Activated T-cell treated with anti-CD3 and anti-CD28 coated beads, Interleukin-2, amount 50 U/mL, for 48 hours (primary cell): Measurements from ENCODE around the gene SIGLEC10.
"Not testable (repeated sequence)": the region's sequence is repeated elsewhere in the genome, so short reads cannot be mapped to it uniquely, and the experiment has no call there.

Experiments used
- DNase-seq, 2 experiments: peaks; one replicate each; pipeline ENCODE4 v3.0.0-alpha.2; 2020

SIGLEC10 gene, protein sequence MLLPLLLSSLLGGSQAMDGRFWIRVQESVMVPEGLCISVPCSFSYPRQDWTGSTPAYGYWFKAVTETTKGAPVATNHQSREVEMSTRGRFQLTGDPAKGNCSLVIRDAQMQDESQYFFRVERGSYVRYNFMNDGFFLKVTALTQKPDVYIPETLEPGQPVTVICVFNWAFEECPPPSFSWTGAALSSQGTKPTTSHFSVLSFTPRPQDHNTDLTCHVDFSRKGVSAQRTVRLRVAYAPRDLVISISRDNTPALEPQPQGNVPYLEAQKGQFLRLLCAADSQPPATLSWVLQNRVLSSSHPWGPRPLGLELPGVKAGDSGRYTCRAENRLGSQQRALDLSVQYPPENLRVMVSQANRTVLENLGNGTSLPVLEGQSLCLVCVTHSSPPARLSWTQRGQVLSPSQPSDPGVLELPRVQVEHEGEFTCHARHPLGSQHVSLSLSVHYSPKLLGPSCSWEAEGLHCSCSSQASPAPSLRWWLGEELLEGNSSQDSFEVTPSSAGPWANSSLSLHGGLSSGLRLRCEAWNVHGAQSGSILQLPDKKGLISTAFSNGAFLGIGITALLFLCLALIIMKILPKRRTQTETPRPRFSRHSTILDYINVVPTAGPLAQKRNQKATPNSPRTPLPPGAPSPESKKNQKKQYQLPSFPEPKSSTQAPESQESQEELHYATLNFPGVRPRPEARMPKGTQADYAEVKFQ

DNA sequence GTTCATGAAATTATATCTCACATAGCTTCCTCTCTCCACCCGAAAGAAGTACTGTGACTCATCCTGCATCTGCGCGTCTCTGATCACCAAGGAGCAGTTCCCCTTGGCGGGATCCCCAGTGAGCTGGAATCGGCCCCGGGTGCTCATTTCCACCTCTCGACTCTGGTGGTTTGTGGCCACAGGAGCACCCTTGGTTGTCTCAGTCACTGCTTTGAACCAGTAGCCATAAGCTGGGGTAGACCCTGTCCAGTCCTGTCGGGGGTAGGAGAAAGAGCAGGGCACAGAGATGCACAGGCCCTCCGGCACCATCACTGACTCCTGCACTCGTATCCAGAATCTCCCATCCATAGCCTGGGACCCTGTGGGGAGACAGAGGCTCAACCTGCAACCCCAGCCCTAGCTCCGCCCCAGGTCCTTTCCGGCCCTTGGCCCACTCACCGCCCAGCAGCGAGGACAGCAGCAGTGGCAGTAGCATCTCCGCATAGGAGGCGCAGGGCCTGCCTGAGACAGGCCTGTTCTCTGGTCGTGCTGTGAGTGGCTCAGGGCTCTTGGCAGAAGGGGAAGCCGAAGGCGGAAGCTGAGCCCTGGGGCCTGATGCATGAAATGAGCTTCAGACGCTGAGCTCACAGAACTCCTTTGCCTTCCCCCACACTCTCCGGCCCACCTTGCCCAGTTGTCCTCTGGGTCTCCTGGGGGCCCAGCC is at the start of gene SIGLEC10:
Gene SIGLEC10 (minus strand): TSS at position 536 of the 703 bp plus-strand sequence. CDS start 61 bp downstream, at position 475.
- DNase-seq, result peak; percentile 73 to 76

DNA sequence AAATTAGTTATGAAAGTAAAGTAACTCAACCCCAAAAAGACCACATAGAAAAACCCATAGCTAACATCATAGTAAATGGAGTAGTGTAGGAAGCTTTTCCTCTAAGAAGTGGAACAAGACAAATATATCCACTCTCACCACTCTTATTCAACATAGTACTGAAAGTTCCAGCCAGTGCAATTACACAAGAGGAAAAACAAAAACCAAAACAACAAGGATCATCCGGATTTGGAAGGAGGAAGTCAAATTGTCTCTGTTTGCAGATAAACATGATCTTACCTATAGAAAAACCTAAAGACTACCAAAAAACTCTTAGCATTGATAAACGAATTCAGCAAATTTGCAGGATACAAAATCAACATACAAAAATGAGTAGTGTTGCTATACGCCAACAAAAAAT is 49.3 kb upstream of the SIGLEC10 start:
- no peak for DNase-seq

DNA sequence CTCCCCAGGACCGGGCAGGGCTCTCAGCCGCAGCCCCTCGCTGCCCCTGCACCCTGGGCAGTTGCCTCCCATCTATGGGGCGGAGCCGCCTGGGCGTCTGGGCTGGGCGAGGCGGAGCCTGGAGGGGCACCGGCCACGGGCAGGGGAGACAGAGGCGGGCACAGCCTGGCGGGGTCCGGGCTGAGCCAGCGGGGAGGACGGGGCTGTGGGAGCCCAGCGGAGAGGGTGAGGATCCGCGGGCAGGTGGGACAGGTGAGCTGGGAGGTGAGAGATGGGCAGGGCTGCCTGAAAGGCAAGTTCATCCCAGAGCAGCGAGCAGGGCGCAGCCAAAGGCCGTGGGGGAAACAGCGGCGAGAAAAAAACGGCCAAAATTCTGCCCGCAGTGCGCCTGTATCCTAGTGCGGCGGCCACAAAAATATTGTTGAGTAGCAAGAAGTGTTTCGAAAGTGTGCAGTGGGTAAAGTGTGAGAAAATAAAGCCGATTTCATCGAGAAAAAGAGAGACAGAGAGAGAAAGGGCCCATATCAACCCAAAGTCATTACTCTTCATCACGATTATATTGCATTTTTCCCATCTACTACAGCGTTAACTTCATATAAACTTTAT is 46.6 kb upstream of the SIGLEC10 start:
- DNase-seq, result not testable (repeated sequence)

DNA sequence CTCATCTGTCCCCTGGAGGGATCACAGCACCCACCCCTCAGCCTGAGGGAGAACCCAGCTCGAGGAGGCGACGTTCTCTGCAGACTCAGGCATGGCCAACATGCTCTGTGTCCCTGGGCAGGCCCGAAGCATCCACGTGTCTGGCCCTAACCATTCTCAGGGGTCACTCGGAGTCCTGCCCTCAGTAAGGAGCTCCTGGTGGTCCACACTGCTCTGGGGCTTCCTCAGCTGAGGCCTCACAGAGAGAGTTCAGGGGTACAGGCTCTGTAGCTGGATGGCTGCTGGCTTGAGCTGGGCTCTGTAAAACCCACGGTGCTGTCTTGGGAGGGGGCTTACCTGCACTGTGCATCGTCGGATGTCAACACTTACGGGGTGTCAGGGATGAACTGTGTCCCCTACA is 45.2 kb upstream of the SIGLEC10 start:
- no peak for DNase-seq

DNA sequence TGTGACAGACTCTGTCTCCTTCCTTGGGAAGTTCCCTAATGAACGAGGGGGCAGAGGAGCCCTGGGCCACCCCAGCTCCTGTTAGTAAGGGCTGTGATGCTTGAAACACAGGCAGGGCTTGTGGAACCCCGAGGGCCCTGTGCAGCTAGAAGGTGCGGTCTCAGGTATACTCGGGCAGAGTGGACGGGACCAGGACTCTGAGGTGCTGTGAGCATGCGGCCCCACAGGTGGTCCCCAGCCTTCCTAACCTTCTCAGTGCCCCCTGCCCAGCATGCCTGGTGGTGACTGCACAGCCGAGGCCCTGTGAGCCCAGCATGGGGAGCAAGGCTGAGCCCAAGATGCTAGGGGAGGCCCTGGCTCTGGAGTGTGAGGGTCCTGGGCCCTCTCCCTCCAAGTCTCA is 44.8 kb upstream of the SIGLEC10 start:
- DNase-seq, result peak in 1 of 2 experiments; percentile 15

DNA sequence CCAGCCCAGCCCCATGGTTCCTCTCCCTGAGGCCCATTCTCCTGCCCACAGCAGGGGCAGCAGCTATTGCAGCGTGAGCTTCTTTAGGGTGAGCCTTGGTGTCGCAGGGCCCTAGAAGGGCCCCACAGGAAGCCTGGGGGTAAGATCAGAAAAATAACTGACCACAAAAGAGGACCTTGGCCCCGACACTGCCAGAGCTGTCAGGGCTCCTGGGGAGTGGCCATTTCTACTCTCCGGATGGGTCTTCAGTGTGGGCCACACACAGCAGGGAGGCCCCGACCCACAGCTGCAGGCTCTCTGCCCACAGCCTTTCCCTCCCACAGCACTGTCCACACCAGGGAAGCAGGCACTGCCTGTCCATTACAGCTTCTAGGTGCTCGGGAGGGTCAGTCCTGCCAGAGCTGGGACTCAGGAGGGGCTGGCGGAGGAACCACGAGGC is 44.3 kb upstream of the SIGLEC10 start:
- DNase-seq, result peak in 1 of 2 experiments; percentile 13

DNA sequence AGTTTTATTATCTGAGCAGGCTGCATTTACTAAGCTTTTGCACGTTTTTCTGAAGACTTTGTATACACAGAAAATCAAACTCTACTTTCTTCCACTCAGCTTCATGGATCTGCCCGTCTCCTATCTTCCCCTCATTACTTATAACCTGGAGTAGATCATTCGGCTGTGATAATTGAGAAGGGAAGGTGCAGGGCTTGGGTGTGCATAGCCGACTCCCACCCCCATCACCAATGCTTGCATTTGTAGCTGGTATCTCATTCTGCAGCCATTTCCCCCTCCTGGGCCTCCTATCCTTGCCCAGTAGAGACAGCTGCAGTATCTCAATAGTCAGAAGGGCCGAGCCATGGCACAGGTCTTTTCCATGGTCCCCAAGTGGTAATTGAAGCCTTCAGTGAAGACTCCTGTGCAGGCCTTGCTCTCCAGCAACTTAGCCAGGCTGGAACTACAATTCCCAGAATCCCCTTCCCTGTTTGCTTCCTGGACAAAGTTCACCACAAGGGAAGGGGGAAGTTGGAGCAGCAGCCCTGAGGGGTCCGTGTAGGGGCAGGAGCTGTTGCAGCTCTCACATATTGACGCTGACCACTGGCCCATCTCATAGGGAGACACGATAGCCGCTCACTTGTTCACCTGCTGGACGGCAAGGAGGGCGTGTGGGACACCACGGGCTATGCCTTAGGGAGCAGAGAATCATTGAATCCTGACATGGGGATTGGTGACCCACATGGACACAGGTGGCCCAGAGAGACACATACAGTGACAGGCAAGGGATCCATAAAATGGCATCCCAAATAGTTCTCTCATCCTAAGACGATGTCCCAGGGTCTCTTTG is 42.9 kb upstream of the SIGLEC10 start:
- no peak for DNase-seq

DNA sequence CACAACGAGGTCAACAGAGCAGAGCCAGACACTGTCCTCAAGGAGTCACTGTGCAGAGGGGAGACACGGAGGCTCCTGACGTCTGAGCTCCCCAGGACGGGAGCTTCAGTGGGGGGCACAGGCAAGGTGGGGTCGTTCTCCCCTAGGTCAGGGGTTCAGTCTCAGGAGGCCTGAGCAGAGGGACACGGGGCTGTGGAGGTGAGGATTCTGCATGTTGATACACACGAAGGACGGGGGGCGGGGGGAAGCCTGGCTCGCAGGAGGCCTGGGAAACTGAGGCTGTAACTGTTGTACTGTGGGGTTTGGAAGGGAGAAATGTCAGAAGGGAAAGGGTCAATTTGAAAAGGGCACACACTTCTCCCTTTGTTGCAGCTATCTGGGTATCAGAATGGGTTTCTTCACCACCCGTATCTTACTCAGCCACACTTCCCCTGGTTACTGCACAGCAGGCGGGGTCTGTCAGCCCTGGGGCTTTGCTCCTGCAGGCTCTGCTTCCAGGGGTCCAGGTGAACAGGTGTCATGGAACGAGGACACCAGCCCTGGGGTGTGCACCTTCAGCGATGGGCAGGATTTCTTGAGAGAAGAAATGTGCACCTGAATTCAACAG is 41.6 kb upstream of the SIGLEC10 start:
- DNase-seq, result peak in 1 of 2 experiments; percentile 9

DNA sequence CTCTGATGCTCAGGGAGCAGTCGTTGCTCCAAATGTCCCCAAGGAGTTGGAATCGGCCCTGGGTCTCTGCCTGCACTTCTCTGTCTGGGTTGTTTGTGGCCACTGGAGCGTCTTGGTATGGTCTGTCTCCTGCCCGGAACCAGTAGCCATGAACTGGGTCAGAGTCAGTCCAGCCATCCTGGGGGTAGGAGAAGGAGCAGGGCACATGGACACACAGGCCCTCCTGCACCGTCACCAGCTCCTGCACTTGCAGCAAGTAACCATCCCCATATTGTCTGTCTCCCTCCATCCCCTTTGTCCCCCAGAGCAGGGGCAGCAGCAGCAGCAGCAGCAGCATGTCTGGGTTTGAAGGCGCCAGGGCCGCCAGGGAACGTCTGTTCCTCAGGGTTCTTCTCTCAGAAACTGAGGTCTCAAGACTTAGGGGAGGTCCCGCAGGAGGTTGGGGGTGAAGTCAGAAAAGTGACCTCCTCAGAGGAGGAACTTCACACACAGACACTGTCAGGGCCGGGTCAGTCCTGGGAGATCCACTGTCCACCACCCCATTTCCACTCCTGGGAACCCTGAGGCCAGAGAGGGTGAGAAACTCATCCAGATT is 40.7 kb upstream of the SIGLEC10 start, which contains the start of gene SIGLEC8:
Gene SIGLEC8 (minus strand): TSS at position 404 of the 595 bp plus-strand sequence. CDS start 67 bp downstream, at position 337.
- DNase-seq, result no peak

DNA sequence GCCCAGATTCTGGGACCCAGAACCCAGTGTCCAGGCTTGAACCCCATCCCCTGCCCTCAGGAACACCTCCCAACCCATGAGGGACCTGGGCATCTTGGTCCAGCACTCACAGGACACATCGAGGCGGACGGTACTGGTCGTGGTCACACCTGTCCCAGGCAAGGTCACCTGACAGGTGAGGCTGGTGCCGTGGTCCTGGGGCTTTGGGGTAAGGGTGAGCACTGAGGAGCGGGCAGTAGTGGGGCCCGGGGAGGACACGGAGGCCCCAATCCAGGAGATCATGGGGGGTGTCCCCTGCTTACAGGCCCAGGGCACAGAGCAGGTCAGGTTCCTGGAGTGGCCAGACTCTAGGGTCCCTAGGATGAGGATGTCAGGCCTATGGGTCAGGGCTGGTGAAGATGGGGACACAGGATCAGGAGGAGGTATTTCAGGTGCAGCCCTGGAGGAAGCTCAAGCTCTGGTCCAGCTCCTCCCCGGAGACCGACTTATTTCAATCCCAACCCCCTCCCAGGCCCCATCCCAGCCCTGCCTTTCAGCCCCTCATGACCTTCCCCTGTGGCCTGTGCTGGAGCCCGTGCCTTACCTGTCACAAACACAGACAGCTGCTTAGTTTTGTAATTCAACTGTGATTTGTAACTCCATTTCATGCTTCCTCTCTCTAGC is 40.0 kb upstream of the SIGLEC10 start:
- no peak for DNase-seq

DNA sequence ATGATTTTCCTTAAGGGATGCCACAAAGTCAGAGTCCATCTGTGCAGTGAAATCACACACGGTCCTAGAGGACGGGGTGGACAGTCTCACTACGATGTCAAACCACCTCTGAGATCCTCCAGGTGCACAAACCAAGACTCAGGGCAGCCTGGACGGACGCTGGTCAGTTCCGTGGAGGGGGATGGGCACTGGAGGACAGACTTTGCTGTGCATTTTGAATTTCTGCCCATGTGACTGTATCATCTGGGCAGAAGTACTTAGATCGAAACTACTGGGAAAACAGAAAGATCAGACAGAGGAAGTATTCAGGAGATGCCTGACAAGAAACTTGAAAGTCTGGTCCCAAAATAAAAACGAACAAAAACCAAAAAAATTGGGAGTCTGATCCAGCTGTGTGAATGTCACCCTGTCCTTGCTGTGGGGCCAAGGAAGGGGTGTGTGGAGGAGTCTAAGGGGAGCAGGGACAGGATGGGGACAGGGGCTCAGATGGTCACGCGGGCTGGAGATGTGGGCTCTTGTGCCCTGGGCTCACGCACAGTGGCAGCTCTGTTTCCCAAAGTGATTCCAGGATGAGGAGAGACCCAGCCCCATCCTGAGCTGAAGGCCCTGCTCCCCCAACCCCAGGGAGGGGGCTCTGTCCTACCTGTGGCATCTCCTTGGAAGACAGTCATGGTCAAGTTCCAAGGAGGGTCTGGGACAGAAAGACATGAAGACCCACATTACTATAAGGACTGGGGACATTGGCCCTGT is 39.3 kb upstream of the SIGLEC10 start:
- no peak for DNase-seq

DNA sequence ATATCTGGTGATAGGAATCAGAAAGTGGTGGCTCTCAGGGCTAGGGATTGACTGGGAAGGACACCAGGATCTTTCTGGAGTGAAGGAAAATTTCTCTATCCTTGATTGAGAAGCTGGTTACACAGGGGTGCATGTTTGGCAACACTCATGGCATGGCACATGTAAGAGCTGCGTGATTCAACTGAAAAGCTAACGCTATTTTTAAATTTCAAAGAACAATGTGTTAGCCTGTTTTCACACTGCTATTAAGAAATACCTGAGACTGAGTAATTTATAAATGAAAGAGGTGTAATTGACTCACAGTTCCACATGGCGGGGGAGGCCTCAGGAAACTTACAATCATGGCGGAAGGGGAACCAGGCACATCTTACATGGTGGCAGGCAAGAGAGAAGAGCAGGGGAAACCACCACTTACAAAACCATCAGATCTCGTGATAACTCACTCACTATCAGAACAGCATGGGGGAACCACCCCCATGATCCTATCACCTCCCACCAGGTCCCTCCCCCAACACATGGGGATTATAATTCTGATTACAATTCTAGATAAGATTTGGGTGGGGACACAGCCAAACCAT is 33.4 kb upstream of the SIGLEC10 start:
- peak; percentile 60 to 64 for DNase-seq

DNA sequence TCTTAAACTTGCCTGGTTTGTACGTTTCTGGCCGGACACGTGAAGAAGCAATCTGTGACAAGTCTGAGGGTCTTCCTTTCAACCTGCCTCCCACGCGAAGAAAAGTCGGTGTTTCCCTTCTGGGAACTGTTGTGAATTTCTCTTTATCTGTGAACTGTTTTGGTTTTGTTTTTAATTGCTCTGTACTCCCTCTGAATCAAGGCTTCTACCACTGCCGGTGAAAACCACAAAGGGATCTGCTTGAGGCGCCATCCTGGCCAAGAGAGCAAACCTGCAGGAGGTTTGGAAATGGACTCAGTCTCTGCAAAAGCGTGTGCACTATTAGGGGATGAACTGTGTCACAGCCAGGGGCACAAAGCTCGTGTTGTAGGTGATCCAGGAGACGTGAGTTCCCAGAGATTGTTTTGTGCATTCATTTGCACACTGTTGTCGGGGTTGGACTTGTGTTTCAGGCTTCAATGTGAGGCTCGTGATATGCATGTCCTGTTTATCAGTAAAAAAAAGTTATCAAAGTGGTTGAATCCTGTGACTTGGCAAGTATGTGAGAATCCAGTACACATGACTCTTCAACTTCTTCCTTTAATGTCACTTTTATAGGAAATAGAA is 31.1 kb upstream of the SIGLEC10 start:
- peak; percentile 77 to 78 for DNase-seq

DNA sequence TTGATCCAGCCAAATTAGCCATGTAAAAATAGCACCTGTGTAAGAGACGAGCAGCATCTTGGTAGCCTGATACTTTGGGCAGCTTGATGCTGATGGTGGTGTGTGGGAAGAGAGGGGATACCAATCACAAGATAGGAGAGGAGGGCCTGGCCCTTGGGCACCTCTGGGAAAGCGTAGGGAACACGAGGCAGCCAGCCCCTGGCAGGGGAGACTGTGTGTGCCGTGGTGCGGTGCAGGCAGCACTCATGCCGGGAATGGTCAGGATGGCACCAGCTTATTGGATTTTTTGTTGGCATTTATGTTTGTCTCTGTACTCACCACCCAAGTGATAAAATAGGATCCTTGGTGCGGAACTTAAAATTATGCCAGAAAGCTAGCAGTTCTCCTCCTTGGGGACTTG is 30.6 kb upstream of the SIGLEC10 start:
- DNase-seq, result no peak

DNA sequence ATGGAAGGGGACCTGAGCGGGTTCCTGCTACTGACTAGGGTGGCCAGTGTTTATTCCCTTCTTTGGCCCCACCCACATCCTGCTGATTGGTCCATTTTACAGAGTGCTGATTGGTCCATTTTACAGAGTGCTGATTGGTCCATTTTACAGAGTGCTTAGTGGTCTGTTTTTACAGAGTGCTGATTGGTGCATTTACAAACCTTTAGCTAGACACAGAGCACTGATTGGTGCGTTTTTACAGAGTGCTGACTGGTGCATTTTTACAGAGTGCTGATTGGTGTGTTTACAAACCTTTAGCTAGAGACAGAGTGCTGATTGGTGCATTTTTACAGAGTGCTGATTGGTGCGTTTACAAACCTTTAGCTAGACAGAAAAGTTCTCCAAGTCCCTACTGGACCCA is 30.1 kb upstream of the SIGLEC10 start:
- DNase-seq, result not testable (repeated sequence)

DNA sequence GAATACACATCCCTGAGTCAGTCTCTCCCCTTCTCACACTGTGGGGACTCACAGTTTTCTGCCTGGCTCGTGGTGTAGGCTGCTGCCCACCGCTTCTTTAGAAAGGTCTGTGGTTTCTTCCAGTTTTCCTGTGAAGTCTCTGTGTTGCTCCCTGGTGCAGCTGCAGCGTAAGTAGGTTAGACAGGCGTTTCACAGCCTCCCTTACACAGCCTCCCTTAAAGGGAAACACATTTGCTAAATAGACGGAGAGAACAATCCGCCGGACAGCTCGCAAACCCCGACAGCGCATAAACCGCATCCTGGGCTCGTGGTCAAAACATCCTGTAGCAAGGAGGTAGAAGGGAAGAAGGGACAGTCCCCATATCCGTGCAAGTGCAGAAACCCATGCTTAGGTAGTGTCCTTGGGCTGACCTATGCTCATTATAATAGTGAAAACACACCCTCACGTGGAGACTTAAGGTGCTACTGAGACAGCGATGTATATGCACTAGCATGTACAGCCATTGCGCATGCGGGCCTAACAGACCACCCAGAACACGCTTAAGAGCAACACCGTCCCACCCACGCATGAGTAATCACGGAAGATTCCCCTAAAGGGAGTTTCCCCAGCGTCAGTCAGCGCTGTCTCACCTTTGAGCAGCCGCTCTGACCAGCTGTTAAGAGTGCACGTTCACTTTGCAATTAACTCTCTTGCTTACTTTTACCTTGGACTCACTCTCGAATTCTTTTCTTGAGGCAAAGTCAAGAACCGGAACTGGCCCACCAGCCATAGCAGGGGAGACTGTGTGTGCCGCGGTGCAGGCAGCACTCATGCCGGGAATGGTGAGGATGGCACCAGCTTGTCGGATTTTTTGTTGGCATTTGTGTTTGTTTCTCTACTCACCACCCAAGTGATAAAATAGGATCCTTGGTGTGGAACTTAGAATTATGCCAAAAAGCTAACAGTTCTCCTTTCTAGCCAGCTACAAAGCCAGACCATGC is 24.3 kb upstream of the SIGLEC10 start:
- peak; percentile 92 to 93 for DNase-seq

DNA sequence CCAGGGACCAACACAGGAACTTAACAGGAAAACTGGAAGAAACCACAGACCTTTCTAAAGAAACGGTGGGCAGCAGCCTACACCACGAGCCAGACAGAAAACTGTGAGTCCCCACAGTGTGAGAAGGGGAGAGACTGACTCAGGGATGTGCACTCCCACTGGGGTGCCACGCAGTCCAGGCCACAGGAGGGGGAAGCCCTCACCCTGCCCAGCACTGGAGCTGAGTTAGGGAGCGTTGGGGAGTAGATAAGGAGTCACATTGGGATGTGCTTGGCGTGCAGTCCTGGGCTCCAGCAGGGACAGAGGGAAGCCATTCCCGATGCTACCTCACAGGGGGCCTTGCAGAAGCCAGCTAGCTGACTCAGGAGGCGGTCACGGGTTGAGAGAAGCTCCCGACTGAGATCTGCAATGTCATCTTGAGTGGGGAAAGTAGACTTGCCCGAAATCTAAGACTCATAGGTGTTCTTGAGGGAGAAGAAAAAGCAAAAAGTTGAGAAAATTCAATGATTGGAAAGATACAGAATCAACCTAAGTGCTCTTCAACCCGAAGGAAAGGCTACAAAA is 23.5 kb upstream of the SIGLEC10 start:
- peak; percentile 85 to 87 for DNase-seq
